ENCODE measurements around the gene ABCA9. TPM values are rescaled to one million over a fixed set of nuclear protein-coding genes. Genes with fewer than 3 reads are reported as not detected.

The ABCA9 gene
- polyA plus RNA-seq, 1 donor (not counting 4 experiments of a cell fraction or from before 2014, with no cell fraction given) = 0.17 TPM

GRCh38 chr17:69047368-69048263 is 13.1 kb downstream of the ABCA9 start:
- Histone ChIP-seq H3K27me3 (ENCODE audit: control insufficient read depth, extremely low read depth, insufficient read depth, low read length) (no peaks in the 10 kb centered on the region), H3K4me3 (ENCODE audit: control insufficient read depth in 2 of 3, extremely low read depth in 1 of 3, insufficient read depth in 2 of 3, low read depth in 1 of 3, low read length in 3 of 3) (no peak overlapping the region), H3K9me1 (ENCODE audit: control insufficient read depth, extremely low read depth, insufficient read depth, low read length) (no peaks in the 10 kb centered on the region), H3K9me3 (ENCODE audit: control insufficient read depth, low read depth, low read length) (no peaks in the 10 kb centered on the region), H3K9ac (ENCODE audit: control insufficient read depth, extremely low read depth, insufficient read depth, low read length) (no peak overlapping the region), H3K27ac (ENCODE audit: control insufficient read depth, insufficient read depth, low read length) (no peak overlapping the region), H2AFZ (ENCODE audit: control insufficient read depth, low read length) (no peak overlapping the region), H3K4me2 (ENCODE audit: control insufficient read depth, extremely low read depth, insufficient read depth, low read depth, low read length) (no peak overlapping the region), H3K79me2 (ENCODE audit: control insufficient read depth, insufficient read depth, low read length) (no peaks in the 10 kb centered on the region), H4K20me1 (ENCODE audit: control insufficient read depth, extremely low read depth, insufficient read depth, low read length) (no peaks in the 10 kb centered on the region), H3K36me3 (ENCODE audit: control insufficient read depth in 2 of 2, extremely low read depth in 1 of 2, insufficient read depth in 2 of 2, low read length in 2 of 2) (no peaks in the 10 kb centered on the region), H3K4me1 (ENCODE audit: control insufficient read depth, extremely low read depth, insufficient read depth, low read length) (no peaks in the 10 kb centered on the region)
- TF ChIP-seq EZH2 (IDR thresholded peaks at IDR 0.05; ENCODE audit: low read length) (no peak), CTCF (optimal IDR thresholded peaks at IDR 0.05 in 1 of 3, IDR thresholded peaks at IDR 0.05 in 1 of 3, conservative IDR thresholded peaks at IDR 0.05 in 1 of 3; ENCODE audit: extremely low read depth in 1 of 3, insufficient read depth in 2 of 3, low read length in 3 of 3) (no peak)
- no peak for DNase-seq (ENCODE audit: low read depth, low spot score)
- FAIRE-seq = no peak
- dilution Hi-C loops (cut with MboI; ENCODE audit: extremely low pct_ligation_motif_present, low sequenced_read_pairs) = no loop called here

- Histone ChIP-seq H3K4me3 (ENCODE audit: control insufficient read depth in 2 of 3, extremely low read depth in 1 of 3, insufficient read depth in 2 of 3, low read depth in 1 of 3, low read length in 3 of 3) (no peak overlapping the region), H4K20me1 (ENCODE audit: control insufficient read depth, extremely low read depth, insufficient read depth, low read length) (no peaks in the 10 kb centered on the region), H3K9me3 (ENCODE audit: control insufficient read depth, low read depth, low read length) (no peaks in the 10 kb centered on the region), H3K36me3 (ENCODE audit: control insufficient read depth in 2 of 2, extremely low read depth in 1 of 2, insufficient read depth in 2 of 2, low read length in 2 of 2) (no peaks in the 10 kb centered on the region), H3K79me2 (ENCODE audit: control insufficient read depth, insufficient read depth, low read length) (no peaks in the 10 kb centered on the region), H3K4me2 (ENCODE audit: control insufficient read depth, extremely low read depth, insufficient read depth, low read depth, low read length) (no peak overlapping the region), H2AFZ (ENCODE audit: control insufficient read depth, low read length) (no peak overlapping the region), H3K27me3 (ENCODE audit: control insufficient read depth, extremely low read depth, insufficient read depth, low read length) (no peaks in the 10 kb centered on the region), H3K27ac (ENCODE audit: control insufficient read depth, insufficient read depth, low read length) (no peak overlapping the region), H3K9ac (ENCODE audit: control insufficient read depth, extremely low read depth, insufficient read depth, low read length) (no peak overlapping the region), H3K4me1 (ENCODE audit: control insufficient read depth, extremely low read depth, insufficient read depth, low read length) (no peaks in the 10 kb centered on the region), H3K9me1 (ENCODE audit: control insufficient read depth, extremely low read depth, insufficient read depth, low read length) (no peaks in the 10 kb centered on the region)
- DNase-seq (ENCODE audit: low read depth, low spot score) (no peak), FAIRE-seq (no peak)
- no peak for TF ChIP-seq CTCF (optimal IDR thresholded peaks at IDR 0.05 in 1 of 3, IDR thresholded peaks at IDR 0.05 in 1 of 3, conservative IDR thresholded peaks at IDR 0.05 in 1 of 3; ENCODE audit: extremely low read depth in 1 of 3, insufficient read depth in 2 of 3, low read length in 3 of 3)
- TF ChIP-seq EZH2 (IDR thresholded peaks at IDR 0.05; ENCODE audit: low read length) = no peak
- dilution Hi-C loops (cut with MboI; ENCODE audit: extremely low pct_ligation_motif_present, low sequenced_read_pairs) = no loop called here
Measured at GRCh38 chr17:69046121-69046807, 14.5 kb downstream of the ABCA9 start.

All from keratinocyte (primary cell).